HG02885 (cell line): Measurements from ENCODE around the gene CDC5L.

Source experiments
- ATAC-seq: cut with Tn5 transposase; IDR thresholded peaks from one replicate; pipeline ENCODE4 v1.9.1; 2021; ENCODE audit warnings: mild to moderate bottlenecking; ENCODE audit not compliant: unreplicated experiment, poor library complexity

CDC5L gene

GRCh38 chr6:44373051-44373450, 14.5 kb upstream of the CDC5L start:
- ATAC-seq: no peak

- ATAC-seq: no peak
Measured at GRCh38 chr6:44373787-44374186, 13.7 kb upstream of the CDC5L start.

- no peak for ATAC-seq
Measured at GRCh38 chr6:44375071-44375470, 12.4 kb upstream of the CDC5L start.

GRCh38 chr6:44377484-44377883, 10.0 kb upstream of the CDC5L start:
- no peak for ATAC-seq

GRCh38 chr6:44377971-44378370, 9.5 kb upstream of the CDC5L start:
- no peak for ATAC-seq

GRCh38 chr6:44381739-44382138, 5.8 kb upstream of the CDC5L start:
- no peak for ATAC-seq

- no peak for ATAC-seq
Measured at GRCh38 chr6:44386364-44386928, 1.1 kb upstream of the CDC5L start.

- peak; percentile 10 for ATAC-seq
Measured at GRCh38 chr6:44386929-44387345, 569 bp upstream of the CDC5L start.

- no peak for ATAC-seq
Measured at GRCh38 chr6:44388135-44388487, 605 bp downstream of the CDC5L start.

- no peak for ATAC-seq
Measured at GRCh38 chr6:44388887-44389286, 1.4 kb downstream of the CDC5L start.

- no peak for ATAC-seq
Measured at GRCh38 chr6:44390158-44390683, 2.7 kb downstream of the CDC5L start.

GRCh38 chr6:44395501-44395900, 8.0 kb downstream of the CDC5L start:
- no peak for ATAC-seq

GRCh38 chr6:44396968-44397367, 9.5 kb downstream of the CDC5L start:
- no peak for ATAC-seq

GRCh38 chr6:44397424-44398164, 10.1 kb downstream of the CDC5L start:
- ATAC-seq: no peak

GRCh38 chr6:44399991-44400390, 12.5 kb downstream of the CDC5L start:
- ATAC-seq: no peak

- no peak for ATAC-seq
Measured at GRCh38 chr6:44400572-44400971, 13.1 kb downstream of the CDC5L start.

- no peak for ATAC-seq
Measured at GRCh38 chr6:44401138-44401537, 13.6 kb downstream of the CDC5L start.

- no peak for ATAC-seq
Measured at GRCh38 chr6:44404022-44404714, 16.7 kb downstream of the CDC5L start.

GRCh38 chr6:44404715-44405099, 17.2 kb downstream of the CDC5L start:
- ATAC-seq: no peak

GRCh38 chr6:44407951-44408670, 20.6 kb downstream of the CDC5L start:
- no peak for ATAC-seq
